DND-41 (cell line): ENCODE measurements around the gene PDCD4.

ENCODE experiments used
- ATAC-seq: fragments of 200-7000 bp; cut with Tn5 transposase; 3 replicates; pipeline ENCODE4 v1.9.1; 2021; ENCODE audit warnings: low read depth; ENCODE audit not compliant: insufficient read depth
- DNase-seq: peaks from one replicate; pipeline ENCODE4 v3.0.0-alpha.2; 2020
- H2AFZ ChIP-seq: 2 replicates; pipeline ENCODE4 v1.6.0; 2012; ENCODE audit warnings: low read depth, low read length
- H3K27ac ChIP-seq: 2 replicates; pipeline ENCODE4 v1.5.1; 2012; ENCODE audit warnings: low read length, inconsistent platforms
- H3K27me3 ChIP-seq: fragments of 200-600 bp; sonication (generic); 2 replicates; pipeline ENCODE4 v1.6.0; 2012; ENCODE audit warnings: low read length, mild to moderate bottlenecking, inconsistent platforms; ENCODE audit not compliant: insufficient read depth, poor library complexity
- H3K36me3 ChIP-seq: 2 replicates; pipeline ENCODE4 v1.5.1; 2012; ENCODE audit warnings: low read length, inconsistent platforms; ENCODE audit not compliant: insufficient read depth
- H3K4me1 ChIP-seq: 2 replicates; pipeline ENCODE4 v1.5.1; 2012; ENCODE audit warnings: mild to moderate bottlenecking, low read length; ENCODE audit not compliant: insufficient read depth
- H3K4me2 ChIP-seq: 2 replicates; pipeline ENCODE4 v1.6.0; 2012; ENCODE audit warnings: mild to moderate bottlenecking, moderate library complexity, low read length, inconsistent platforms; ENCODE audit not compliant: insufficient read depth
- H3K4me3 ChIP-seq, 2 experiments: fragments of 200-600 bp in 1 of 2; shearing (Covaris generic) in 1 of 2; 2 replicates each; pipeline ENCODE4 v1.5.1; 2012 to 2016; ENCODE audit warnings: inconsistent platforms in 2 of 2, low read length in 2 of 2, mild to moderate bottlenecking in 2 of 2, low read depth in 1 of 2, moderate library complexity in 1 of 2
- H3K79me2 ChIP-seq: 2 replicates; pipeline ENCODE4 v1.6.0; 2012; ENCODE audit warnings: low read length, inconsistent platforms; ENCODE audit not compliant: insufficient read depth
- H3K9ac ChIP-seq: 2 replicates; pipeline ENCODE4 v1.6.0; 2012; ENCODE audit warnings: low read depth, mild to moderate bottlenecking, inconsistent platforms, low read length, moderate library complexity
- H3K9me3 ChIP-seq: 2 replicates; pipeline ENCODE4 v1.5.1; 2012; ENCODE audit warnings: low read length, moderate library complexity, mild to moderate bottlenecking, inconsistent platforms; ENCODE audit not compliant: insufficient read depth, severe bottlenecking
- H4K20me1 ChIP-seq: 2 replicates; pipeline ENCODE4 v1.6.0; 2012; ENCODE audit warnings: low read length; ENCODE audit not compliant: insufficient read depth
- EZH2 ChIP-seq: IDR thresholded peaks from 3 replicates; pipeline ENCODE4 v1.6.1; 2012; ENCODE audit warnings: borderline replicate concordance, low read depth, mild to moderate bottlenecking, moderate library complexity, low read length, inconsistent platforms; ENCODE audit not compliant: severe bottlenecking
- TF ChIP-seq, protein P1 (sequence below): IDR thresholded peaks from 2 replicates; pipeline ENCODE4 v1.5.1; 2012; ENCODE audit warnings: borderline replicate concordance, low read length, moderate library complexity, mild to moderate bottlenecking; ENCODE audit not compliant: poor library complexity, severe bottlenecking; ENCODE audit errors: extremely low read depth

The PDCD4 gene

GRCh38 chr10:110900983-110901382 lies 29.3 kb downstream of the PDCD4 start:
- no peaks in the 10 kb centered on the region for H3K79me2 ChIP-seq
- TF ChIP-seq, protein P1, sequence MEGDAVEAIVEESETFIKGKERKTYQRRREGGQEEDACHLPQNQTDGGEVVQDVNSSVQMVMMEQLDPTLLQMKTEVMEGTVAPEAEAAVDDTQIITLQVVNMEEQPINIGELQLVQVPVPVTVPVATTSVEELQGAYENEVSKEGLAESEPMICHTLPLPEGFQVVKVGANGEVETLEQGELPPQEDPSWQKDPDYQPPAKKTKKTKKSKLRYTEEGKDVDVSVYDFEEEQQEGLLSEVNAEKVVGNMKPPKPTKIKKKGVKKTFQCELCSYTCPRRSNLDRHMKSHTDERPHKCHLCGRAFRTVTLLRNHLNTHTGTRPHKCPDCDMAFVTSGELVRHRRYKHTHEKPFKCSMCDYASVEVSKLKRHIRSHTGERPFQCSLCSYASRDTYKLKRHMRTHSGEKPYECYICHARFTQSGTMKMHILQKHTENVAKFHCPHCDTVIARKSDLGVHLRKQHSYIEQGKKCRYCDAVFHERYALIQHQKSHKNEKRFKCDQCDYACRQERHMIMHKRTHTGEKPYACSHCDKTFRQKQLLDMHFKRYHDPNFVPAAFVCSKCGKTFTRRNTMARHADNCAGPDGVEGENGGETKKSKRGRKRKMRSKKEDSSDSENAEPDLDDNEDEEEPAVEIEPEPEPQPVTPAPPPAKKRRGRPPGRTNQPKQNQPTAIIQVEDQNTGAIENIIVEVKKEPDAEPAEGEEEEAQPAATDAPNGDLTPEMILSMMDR, result no peak
- TF ChIP-seq EZH2, result no peak
- no peaks in the 10 kb centered on the region for H3K27me3 ChIP-seq
- H3K4me3 ChIP-seq, result no peak overlapping the region
- H3K9ac ChIP-seq, result no peak overlapping the region
- no peak overlapping the region for H3K4me2 ChIP-seq
- H2AFZ ChIP-seq, result no peak overlapping the region
- no peak for DNase-seq
- H3K9me3 ChIP-seq, result no peaks in the 10 kb centered on the region
- no peaks in the 10 kb centered on the region; the same call in 1 of the 2 replicates for H4K20me1 ChIP-seq
- peaks cover 44% of the 10 kb centered on the region for H3K36me3 ChIP-seq
- no peak for ATAC-seq
- H3K27ac ChIP-seq, result no peak overlapping the region
- no peaks in the 10 kb centered on the region for H3K4me1 ChIP-seq

DNA sequence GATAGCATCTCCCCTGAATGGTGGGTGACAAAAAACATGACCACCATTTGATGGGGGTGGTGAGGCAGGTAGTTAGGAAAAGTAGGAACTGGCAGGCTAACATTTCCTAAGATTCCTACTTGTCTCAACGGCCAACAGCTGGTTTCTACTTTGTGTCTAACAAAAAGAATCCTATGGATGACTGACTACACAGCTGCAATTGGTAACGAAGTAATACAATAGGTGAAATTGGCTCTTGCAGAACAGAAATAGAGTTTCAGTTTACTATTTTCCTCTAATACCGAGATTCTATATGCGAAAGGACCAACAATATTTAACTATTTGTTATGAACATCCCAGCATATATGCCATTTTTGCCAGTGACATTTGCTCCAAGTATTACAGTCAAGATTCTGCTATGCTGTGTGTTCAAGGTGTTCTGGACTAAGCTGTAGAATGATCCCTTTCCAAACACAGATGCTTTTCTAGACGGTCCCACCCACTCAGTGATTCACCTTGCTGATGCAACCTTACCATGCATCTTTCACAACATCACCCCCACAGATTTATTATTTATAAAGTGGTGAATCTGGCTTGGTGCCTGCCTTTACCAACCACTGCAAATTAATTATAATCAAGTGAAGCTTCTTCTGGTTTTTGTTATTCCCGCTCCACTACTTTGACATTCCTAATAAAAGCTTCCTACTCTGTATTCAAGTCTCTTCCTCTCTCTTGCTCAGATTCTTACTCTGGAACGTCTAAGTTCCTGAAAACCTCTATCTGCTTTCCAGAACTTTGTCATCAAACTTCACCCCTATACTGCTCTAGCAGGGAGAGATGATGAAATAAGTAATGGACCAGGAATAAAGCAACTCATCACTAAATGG lies 30.5 kb downstream of the PDCD4 start:
- H3K9ac ChIP-seq, result no peak overlapping the region
- H3K36me3 ChIP-seq, result peaks cover 38% of the 10 kb centered on the region
- H3K79me2 ChIP-seq, result no peaks in the 10 kb centered on the region
- H4K20me1 ChIP-seq, result no peaks in the 10 kb centered on the region; the same call in 1 of the 2 replicates
- DNase-seq, result no peak
- ATAC-seq, result no peak
- H2AFZ ChIP-seq, result no peak overlapping the region
- H3K27ac ChIP-seq, result no peak overlapping the region
- no peaks in the 10 kb centered on the region for H3K9me3 ChIP-seq
- TF ChIP-seq, protein P1, result no peak
- no peak for TF ChIP-seq EZH2
- H3K4me1 ChIP-seq, result no peaks in the 10 kb centered on the region
- no peak overlapping the region for H3K4me3 ChIP-seq
- H3K4me2 ChIP-seq, result no peak overlapping the region
- H3K27me3 ChIP-seq, result no peaks in the 10 kb centered on the region

DNA sequence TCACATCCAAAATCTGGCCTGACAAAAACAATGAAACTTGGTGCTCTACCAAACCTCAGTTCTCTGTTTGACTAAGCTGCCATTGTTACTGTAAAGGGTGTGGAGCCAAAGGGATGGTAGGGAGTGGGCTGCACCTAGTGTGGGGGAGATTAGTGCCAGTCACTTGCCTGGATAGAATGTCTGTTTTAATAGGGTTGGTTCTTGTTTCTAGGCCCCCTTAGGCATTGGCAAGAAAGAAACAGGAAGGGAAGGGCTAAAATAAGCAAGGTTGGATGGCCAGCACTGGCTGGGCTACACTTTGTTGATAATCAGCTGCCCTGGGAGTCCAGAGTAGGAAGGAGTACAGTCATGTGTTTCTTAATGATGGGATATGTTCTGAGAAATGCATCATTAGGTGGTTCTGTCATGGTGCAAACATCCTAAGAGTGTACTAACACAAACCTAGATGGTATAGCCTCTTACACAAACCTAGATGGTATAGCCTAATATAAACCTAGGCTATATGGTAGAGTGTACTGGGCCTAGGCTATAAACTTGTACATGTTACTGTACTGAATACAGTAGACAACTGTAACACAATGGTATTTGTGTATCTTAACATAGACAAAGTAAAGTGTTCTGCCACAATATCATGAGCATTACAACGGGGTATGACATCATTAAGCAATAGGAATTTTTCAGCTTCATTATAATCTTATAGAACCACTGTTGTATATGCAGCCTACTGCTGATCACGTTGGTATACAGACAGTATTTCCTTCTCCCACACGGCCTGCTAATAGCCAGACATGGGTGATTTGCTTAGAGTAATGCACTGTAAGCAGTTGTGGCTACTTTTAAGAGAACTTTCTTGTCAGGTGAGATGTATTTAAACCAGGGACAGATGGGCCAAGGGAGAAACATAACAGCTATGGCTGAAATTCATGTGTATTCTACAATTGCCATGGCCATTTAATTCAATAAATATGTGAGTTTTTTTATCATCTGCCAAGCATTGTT lies 31.9 kb downstream of the PDCD4 start:
- Histone ChIP-seq H3K4me3 (no peak overlapping the region), H3K9me3 (no peaks in the 10 kb centered on the region), H3K36me3 (peaks cover 30% of the 10 kb centered on the region; the same call in 1 of the 2 replicates), H3K27ac (no peak overlapping the region), H3K27me3 (no peaks in the 10 kb centered on the region), H3K79me2 (no peaks in the 10 kb centered on the region), H3K4me2 (no peak overlapping the region), H4K20me1 (no peaks in the 10 kb centered on the region; the same call in 1 of the 2 replicates), H3K4me1 (no peaks in the 10 kb centered on the region), H3K9ac (no peak overlapping the region), H2AFZ (no peak overlapping the region)
- ATAC-seq (no peak), DNase-seq (no peak)
- TF ChIP-seq, protein P1, result no peak
- no peak for TF ChIP-seq EZH2
